CD4-positive, alpha-beta T cell (primary cell): ENCODE results near the gene RARA. TPM values are rescaled to one million over a fixed set of nuclear protein-coding genes. Genes with fewer than 3 reads are reported as not detected.

Experiments
- ATAC-seq: fragments of 200-7000 bp; cut with Tn5 transposase; one replicate; pipeline ENCODE4 v1.10.0; 2022; ENCODE audit warnings: mild to moderate bottlenecking; ENCODE audit not compliant: poor library complexity
- CTCF ChIA-PET: fragments of 350-600 bp; sonication (Branson Sonifier 250); formaldehyde crosslinking; loops from one replicate; lab custom pipeline; 2021; ENCODE audit warnings: antibody characterized with exemption, inconsistent platforms; lab: Charles Lee
- POLR2A ChIA-PET: fragments of 350-600 bp; sonication (Branson Sonifier 250); formaldehyde crosslinking; loops from one replicate; lab custom pipeline; 2021; ENCODE audit warnings: antibody characterized with exemption, inconsistent platforms; lab: Charles Lee
- DNase-seq, 14 experiments: peaks; one replicate each; pipeline ENCODE4 v3.0.0-alpha.2; 2013 to 2020; ENCODE audit warnings: mixed read lengths in 2 of 14
- H3K27ac ChIP-seq, 2 donors: one replicate each; pipeline versions ENCODE4 v1.5.1 to v1.7.0; 2013; ENCODE audit warnings: low read length in 2 of 2, low read depth in 1 of 2, mild to moderate bottlenecking in 1 of 2
- H3K27me3 ChIP-seq, 2 experiments: 1 replicate in 1 of 2; 2 replicates in 1 of 2; pipeline versions ENCODE4 v1.6.1 to v1.7.0; 2013; ENCODE audit warnings: low read length in 2 of 2, control low read depth in 1 of 2, mild to moderate bottlenecking in 1 of 2, moderate library complexity in 1 of 2; ENCODE audit not compliant: insufficient read depth in 2 of 2, control insufficient read depth in 1 of 2
- H3K36me3 ChIP-seq: one replicate; pipeline ENCODE4 v1.6.1; 2013; ENCODE audit warnings: low read length, control low read depth; ENCODE audit not compliant: insufficient read depth
- H3K4me1 ChIP-seq: one replicate; pipeline ENCODE4 v1.6.1; 2013; ENCODE audit warnings: low read length, control low read depth; ENCODE audit not compliant: insufficient read depth
- H3K4me3 ChIP-seq: one replicate; pipeline ENCODE4 v1.5.1; 2013; ENCODE audit warnings: mild to moderate bottlenecking, low read length, moderate library complexity
- H3K9me3 ChIP-seq, 2 experiments: 1 replicate in 1 of 2; 2 replicates in 1 of 2; pipeline versions ENCODE4 v1.6.1 to v1.7.0; 2013; ENCODE audit warnings: low read length in 2 of 2, mild to moderate bottlenecking in 2 of 2, control low read depth in 1 of 2, moderate library complexity in 1 of 2; ENCODE audit not compliant: control insufficient read depth in 1 of 2, insufficient read depth in 1 of 2
- H3K27ac Mint-ChIP-seq: one replicate; pipeline ENCODE4 v1.8.0; 2020; ENCODE audit warnings: mixed read lengths
- H3K27me3 Mint-ChIP-seq: one replicate; pipeline ENCODE4 v1.8.0; 2021; ENCODE audit warnings: mixed read lengths
- H3K36me3 Mint-ChIP-seq: one replicate; pipeline ENCODE4 v1.8.0; 2021; ENCODE audit warnings: low read depth, mixed read lengths
- H3K4me1 Mint-ChIP-seq: one replicate; pipeline ENCODE4 v1.8.0; 2021; ENCODE audit warnings: low read depth, mixed read lengths
- H3K4me3 Mint-ChIP-seq: one replicate; pipeline ENCODE4 v1.8.0; 2020; ENCODE audit warnings: mild to moderate bottlenecking, mixed read lengths
- H3K9me3 Mint-ChIP-seq: one replicate; pipeline ENCODE4 v1.8.0; 2020; ENCODE audit warnings: mixed read lengths
- CTCF ChIP-seq: fragments of 200-600 bp; IDR thresholded peaks from one replicate; pipeline ENCODE4 v1.8.0; 2022; ENCODE audit warnings: antibody characterized with exemption, mild to moderate bottlenecking
- intact Hi-C, 2 experiments: fragments of 100-400 bp; cut with DNase I in 1 of 2; cut with micrococcal nuclease in 1 of 2; formaldehyde crosslinking; loops; one replicate each; pipeline versions ENCODE4 v1.15.1 to v1.9.0; 2023 to 2025; cut with DNase I, micrococcal nuclease
- total RNA-seq, 174 experiments: library from RNA in 2 of 174; stranded (reverse) in 2 of 174; gene quantifications; one replicate each; pipeline ENCODE4 v1.2.3 and lab custom pipeline; 2021 to 2026

The RARA gene
- total RNA-seq, 2 experiments from 2014 or later, result 114 to 115 TPM

- Mint-ChIP-seq H3K4me3 (no peak overlapping the region), H3K27ac (peak overlapping the region; percentile 36), H3K36me3 (peaks cover 57% of the 10 kb centered on the region), H3K9me3 (no peaks in the 10 kb centered on the region), H3K27me3 (peaks cover 3% of the 10 kb centered on the region), H3K4me1 (peaks cover 17% of the 10 kb centered on the region)
- peaks cover 56% of the 10 kb centered on the region for H3K36me3 ChIP-seq
- POLR2A ChIA-PET, result interaction anchor here (0.6 to 3.6 kb wide), 11 partner anchors 10 to 178 kb away, joined by 3 to 25 read pairs (median 7); no protein-coding TSS in a partner anchor
- intact Hi-C loops, result loop anchor here (1.0 to 5.0 kb wide), 7 partner anchors 52 to 1307 kb away; no protein-coding TSS in a partner anchor
- peaks cover 15% of the 10 kb centered on the region for H3K4me1 ChIP-seq
- H3K27ac ChIP-seq, result no peak overlapping the region
- no peak overlapping the region for H3K4me3 ChIP-seq
- H3K27me3 ChIP-seq, result peaks cover 0 to 3% of the 10 kb centered on the region in 2 experiments
- TF ChIP-seq CTCF, result peak; percentile 95
- peak; percentile 65 to 86 (median 78) for DNase-seq
- H3K9me3 ChIP-seq, result no peaks in the 10 kb centered on the region
- CTCF ChIA-PET, result interaction anchor here (0.6 to 6.3 kb wide), 25 partner anchors 9 to 231 kb away, joined by 3 to 62 read pairs (median 3); partner anchors contain the start of genes CDC6, RARA and TOP2A
- peak; percentile 76 for ATAC-seq
These were observed 46.3 kb downstream of the RARA start for GRCh38 chr17:40355123-40355803.

- intact Hi-C loops, result loop anchor here (1.0 to 5.0 kb wide), 7 partner anchors 53 to 1306 kb away; no protein-coding TSS in a partner anchor
- POLR2A ChIA-PET, result interaction anchor here (0.6 to 2.9 kb wide), 5 partner anchors 15 to 198 kb away, joined by 3 to 25 read pairs (median 4); no protein-coding TSS in a partner anchor
These were observed 47.1 kb downstream of the RARA start for GRCh38 chr17:40355804-40356758.

More at GRCh38 chr17:40355804-40356758, 47.1 kb downstream of the RARA start:
- no peak overlapping the region for H3K4me3 ChIP-seq
- no peak overlapping the region for H3K27ac ChIP-seq
- peaks cover 14% of the 10 kb centered on the region for H3K4me1 ChIP-seq
- CTCF ChIA-PET, result interaction anchor here (1.5 to 6.3 kb wide), 5 partner anchors 30 to 176 kb away, joined by 6 to 62 read pairs (median 33); partner anchors contain the start of gene RARA
- peak in 2 of 14 experiments; percentile 21 to 55 for DNase-seq
- Mint-ChIP-seq H3K4me1 (peaks cover 17% of the 10 kb centered on the region), H3K27me3 (peaks cover 9% of the 10 kb centered on the region), H3K27ac (no peak overlapping the region), H3K36me3 (peaks cover 53% of the 10 kb centered on the region), H3K4me3 (no peak overlapping the region), H3K9me3 (no peaks in the 10 kb centered on the region)
- H3K9me3 ChIP-seq, result no peaks in the 10 kb centered on the region
- peaks cover 49% of the 10 kb centered on the region for H3K36me3 ChIP-seq
- TF ChIP-seq CTCF, result no peak
- H3K27me3 ChIP-seq, result peaks cover 0 to 3% of the 10 kb centered on the region in 2 experiments
- ATAC-seq, result no peak
